HG03066 (cell line): ENCODE results near the gene CUL9.

Source experiments
- ATAC-seq: cut with Tn5 transposase; IDR thresholded peaks from one replicate; pipeline ENCODE4 v1.9.1; 2021; ENCODE audit warnings: low read depth; ENCODE audit not compliant: unreplicated experiment

Gene CUL9

GRCh38 chr6:43172104-43173007, 9.6 kb upstream of the CUL9 start:
- ATAC-seq: no peak

- ATAC-seq: no peak
Measured at GRCh38 chr6:43173591-43174262, 8.3 kb upstream of the CUL9 start.

GRCh38 chr6:43174263-43175112, 7.5 kb upstream of the CUL9 start:
- peak; percentile 69 for ATAC-seq

DNA sequence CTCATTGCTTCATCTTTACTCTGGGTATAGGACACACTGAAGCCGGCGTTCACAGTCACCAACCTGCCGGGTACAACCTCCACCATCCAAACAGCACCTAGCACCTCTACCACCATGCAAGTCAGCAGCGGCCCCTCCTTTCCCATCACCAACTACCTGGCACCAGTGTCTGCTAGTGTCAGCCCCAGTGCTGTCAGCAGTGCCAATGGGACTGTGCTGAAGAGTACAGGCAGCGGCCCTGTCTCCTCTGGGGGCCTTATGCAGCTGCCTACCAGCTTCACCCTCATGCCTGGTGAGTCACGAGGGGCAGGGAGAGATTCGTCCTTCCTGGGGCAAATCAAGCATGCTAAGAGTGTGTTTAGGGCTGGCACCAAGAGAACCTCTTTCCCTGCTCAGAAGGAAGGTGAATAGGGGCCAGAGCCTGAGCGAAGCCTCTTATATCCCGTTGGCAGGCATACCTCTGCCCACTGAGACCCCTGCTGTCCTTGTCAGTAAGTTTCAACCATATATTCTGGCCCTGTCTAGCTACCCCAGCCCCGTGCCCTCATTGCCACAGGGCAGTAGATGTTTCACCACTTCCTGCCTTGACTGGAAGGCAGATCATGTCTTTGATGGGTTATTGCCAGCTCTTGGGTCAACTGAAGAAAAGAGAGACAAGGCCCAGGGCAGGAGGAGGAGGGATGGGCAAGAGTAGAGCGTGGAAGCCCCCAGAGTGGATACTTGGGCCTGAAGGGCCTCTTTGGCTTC, 6.1 kb upstream of the CUL9 start:
- no peak for ATAC-seq

GRCh38 chr6:43176423-43176786, 5.6 kb upstream of the CUL9 start:
- ATAC-seq: no peak

GRCh38 chr6:43178150-43178549, 3.8 kb upstream of the CUL9 start:
- no peak for ATAC-seq

- no peak for ATAC-seq
Measured at GRCh38 chr6:43178951-43179830, 2.8 kb upstream of the CUL9 start.

DNA sequence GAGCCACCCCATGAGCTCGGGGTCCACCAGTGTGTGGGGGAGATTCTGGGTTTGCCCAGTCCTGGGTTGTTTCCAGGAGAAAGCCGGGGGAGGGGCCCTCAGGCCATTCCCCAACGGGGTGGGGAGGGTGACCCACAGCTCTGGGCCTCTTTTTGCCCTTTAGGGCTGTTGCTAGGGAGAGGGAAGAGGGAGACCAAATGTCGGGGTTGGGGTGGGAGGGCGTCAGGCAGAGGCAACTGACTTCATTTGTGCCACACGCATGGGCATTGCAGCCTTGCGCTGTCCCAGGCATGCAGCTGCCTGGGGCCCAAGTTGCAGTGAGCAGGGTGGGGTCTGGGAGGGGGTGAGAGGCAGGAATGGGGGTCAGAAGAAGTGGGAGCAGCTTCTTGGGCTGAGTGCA, 1.9 kb upstream of the CUL9 start:
- ATAC-seq: no peak

- no peak for ATAC-seq
Measured at GRCh38 chr6:43180985-43181384, 1.0 kb upstream of the CUL9 start.

- ATAC-seq: peak; percentile 12
Measured at GRCh38 chr6:43181621-43181941, 415 bp upstream of the CUL9 start.

DNA sequence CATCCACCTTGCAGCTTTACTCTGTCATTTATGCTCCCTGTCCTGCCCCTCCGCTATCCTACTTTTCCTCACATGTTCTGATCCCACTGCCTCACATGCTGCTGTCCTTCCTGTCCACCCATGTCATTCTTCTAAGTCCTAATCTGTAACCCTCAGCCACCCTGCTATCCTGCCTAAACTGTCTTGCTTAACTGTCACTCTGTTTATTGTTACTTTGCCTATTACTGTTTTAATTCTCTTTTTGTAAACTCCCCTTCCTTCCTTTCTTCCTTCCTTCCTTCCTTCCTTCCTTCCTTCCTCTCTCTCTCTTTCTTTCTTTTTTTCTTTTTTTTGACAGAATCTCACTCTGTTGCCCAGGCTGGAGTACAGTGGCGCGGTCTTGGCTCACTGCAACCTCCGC, 1.4 kb downstream of the CUL9 start:
- ATAC-seq: no peak

GRCh38 chr6:43184268-43184985, 2.4 kb downstream of the CUL9 start:
- ATAC-seq: no peak

GRCh38 chr6:43185391-43185985, 3.5 kb downstream of the CUL9 start:
- ATAC-seq: no peak

- ATAC-seq: no peak
Measured at GRCh38 chr6:43186019-43186418, 4.0 kb downstream of the CUL9 start.

GRCh38 chr6:43186706-43187105, 4.7 kb downstream of the CUL9 start:
- ATAC-seq: no peak

- no peak for ATAC-seq
Measured at GRCh38 chr6:43187821-43188220, 5.8 kb downstream of the CUL9 start.

- no peak for ATAC-seq
Measured at GRCh38 chr6:43188426-43188825, 6.4 kb downstream of the CUL9 start.

DNA sequence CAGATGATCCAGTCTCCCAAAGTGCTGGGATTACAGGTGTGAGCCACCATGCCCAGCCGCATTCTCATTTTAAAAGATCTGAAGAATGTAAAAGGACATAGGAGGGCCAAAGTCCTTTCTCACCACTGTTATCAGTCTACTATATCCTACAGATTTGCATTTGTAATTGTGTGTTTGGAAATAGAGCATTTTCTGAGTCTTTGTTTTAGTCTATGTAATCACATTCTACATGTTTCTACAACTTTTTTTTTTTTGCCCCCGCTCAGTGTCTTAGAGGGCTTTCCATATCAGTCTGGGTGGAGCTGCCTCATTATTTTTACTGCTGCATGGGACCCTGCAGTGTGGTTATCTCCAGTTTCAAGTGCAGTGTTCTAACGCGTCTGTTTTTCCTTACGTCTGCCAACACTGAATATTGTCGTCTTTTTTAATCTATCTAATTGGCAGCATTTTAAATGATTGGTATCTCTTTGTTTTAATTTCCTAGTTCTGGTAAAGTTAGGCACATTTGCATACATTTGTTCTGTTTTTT, 7.8 kb downstream of the CUL9 start:
- no peak for ATAC-seq
